Middle frontal gyrus (tissue), 1 donor: ENCODE results near the gene ZNF227.
"Not testable (repeated sequence)": the region's sequence is repeated elsewhere in the genome, so short reads cannot be mapped to it uniquely, and the experiment has no call there.

Experiments
- DNase-seq: peaks from one replicate; pipeline ENCODE4 v3.0.0-alpha.2; 2015; ENCODE audit warnings: low spot score; ENCODE audit errors: extremely low spot score

Gene ZNF227

DNA sequence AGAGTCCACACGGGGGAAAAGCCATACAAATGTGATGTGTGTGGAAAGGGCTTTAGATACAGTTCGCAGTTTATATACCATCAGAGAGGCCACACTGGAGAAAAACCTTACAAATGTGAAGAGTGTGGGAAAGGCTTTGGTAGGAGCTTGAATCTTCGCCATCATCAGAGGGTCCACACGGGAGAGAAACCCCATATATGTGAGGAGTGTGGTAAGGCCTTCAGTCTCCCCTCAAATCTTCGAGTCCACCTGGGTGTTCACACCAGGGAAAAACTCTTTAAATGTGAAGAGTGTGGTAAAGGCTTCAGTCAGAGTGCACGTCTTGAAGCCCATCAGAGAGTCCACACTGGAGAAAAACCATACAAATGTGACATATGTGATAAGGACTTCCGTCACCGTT, 24.1 kb downstream of the ZNF227 start:
- DNase-seq: no peak

DNA sequence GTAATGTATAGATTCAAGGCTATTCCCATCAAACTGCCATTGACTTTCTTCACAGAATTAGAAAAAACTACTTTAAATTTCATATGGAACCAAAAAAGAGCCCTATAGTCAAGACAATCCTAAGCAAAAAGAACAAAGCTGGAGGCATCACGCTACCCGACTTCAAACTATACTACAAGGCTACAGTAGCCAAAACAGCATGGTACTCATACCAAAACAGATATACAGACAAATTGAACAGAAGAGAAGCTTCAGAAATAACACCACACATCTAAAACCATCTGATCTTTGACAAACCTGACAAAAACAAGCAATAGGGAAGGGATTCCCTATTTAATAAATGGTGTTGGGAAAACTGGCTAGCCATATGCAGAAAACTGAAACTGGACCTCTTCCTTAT, 40.0 kb downstream of the ZNF227 start:
- DNase-seq: not testable (repeated sequence)

DNA sequence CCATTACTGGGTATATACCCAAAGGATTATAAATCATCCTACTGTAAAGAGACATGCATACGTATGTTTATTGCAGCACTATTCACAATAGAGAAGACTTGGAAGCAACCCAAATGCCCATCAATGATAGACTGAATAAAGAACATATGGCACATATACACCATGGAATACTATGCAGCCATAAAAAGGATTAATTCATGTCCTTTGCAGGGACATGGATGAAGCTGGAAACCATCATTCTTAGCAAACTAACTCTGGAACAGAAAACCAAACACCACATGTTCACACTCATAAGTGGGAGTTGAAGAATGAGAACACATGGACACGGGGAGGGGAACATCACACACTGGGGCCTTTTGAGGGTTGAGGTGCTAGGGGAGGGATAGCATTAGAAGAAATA, 41.1 kb downstream of the ZNF227 start:
- not testable (repeated sequence) for DNase-seq

DNA sequence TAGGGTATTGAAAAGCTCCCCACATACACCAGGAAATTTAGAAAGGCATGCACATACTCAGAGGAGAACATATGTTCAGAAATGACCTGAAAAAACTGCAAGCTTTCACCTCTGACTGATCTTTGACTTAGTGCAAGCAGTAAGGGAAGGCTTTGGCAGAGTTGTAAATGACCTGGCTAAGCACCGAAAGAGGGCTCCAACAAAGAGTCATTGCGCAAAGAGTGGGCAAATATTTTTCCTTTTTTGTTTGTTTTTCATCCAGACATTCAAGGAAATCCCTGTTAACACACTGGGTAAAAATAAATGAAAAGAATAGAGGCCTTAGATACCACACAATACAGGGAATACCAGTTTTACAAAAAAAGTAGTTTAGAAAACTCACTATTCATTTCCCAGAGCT, 42.2 kb downstream of the ZNF227 start:
- no peak for DNase-seq

DNA sequence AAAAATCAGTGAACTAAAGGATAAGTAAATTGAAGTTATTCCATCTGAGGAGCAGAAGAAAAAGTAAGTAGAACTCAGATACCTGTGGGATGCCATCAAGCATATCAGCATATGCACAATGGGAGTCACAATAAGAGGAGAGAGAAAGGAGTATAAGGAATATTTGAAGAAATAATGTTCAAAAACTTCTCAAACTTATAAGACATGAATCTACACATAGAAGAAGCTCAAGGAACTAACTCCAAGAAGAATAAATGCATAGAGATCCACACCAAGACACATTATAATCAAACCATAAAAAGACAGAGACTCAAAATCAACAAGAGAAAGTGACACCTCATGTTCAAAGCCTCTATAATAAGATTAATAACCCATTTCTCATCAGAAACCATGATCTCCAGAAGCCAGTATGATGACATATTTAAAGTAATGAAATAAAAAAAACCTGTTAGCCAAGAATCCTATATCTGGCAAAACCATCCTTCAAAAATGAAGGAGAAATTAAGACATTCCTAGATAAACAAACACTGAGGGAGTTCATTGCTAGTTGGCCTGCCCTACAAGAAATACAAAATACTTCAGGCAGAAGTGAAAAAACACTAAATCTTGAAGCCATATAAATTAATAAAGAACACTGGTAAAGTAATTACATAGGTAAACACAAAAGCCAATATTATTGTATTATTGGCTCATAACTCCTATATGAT, 43.5 kb downstream of the ZNF227 start:
- DNase-seq: no peak

DNA sequence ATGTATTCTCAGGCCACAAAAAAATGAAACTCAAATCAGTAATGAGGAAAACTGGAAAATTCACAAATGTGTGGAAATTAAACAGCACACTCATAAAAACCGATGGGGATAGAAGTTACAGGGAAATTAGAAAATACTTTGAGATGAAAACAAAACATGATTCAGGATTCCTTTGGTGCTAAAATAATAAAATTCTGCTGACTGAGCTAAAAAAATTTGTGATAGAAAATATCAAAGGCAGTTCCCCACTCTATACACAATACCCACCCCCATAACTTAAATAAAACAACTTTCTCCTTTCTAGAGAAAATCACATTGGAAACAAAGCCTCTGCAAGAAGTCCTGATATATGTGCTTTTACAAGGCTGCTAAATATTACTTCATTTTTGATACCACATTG, 45.8 kb downstream of the ZNF227 start:
- no peak for DNase-seq

DNA sequence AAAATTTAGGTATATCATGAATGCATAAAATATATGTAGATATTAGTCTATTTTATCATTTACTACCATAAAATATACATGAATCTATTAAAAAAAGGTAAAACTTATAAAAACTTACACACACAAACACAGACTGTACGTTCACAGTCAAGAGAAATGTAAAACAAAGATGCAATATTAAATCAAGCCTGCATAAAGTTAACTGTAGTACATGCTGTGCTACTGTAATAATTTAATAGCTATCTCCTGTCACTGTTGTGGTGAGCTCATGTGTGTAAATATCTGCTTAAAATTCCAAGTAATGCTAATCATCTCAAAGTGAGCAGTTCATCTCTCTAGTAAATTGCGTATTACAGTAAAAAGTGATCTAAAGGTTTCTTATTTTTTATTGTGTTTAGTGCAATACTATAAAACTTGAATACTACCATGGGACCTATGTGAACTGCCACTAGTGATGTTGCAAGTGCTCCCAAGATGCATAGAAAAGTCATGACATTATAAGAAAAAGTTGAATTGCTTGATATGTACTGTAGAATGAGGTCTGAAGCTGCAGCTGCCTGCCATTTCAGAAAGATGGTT, 46.6 kb downstream of the ZNF227 start:
- no peak for DNase-seq

DNA sequence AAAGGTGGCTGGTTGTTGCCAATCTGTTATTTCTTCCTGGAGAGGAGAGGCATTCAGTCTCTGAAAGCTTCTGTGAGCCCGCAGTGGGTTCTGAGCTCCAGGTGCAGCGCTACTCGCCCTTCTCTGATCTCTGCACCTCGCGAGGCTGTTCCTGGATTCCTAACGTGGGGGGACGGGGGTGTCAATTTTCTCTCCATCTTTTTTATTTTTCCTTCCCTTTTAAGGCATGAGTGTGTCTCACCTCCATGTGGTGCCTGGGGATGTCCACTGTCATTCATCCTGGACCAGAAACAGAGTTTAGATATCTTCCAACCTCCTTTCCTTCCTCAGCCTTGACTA, 48.0 kb downstream of the ZNF227 start:
- DNase-seq: no peak

DNA sequence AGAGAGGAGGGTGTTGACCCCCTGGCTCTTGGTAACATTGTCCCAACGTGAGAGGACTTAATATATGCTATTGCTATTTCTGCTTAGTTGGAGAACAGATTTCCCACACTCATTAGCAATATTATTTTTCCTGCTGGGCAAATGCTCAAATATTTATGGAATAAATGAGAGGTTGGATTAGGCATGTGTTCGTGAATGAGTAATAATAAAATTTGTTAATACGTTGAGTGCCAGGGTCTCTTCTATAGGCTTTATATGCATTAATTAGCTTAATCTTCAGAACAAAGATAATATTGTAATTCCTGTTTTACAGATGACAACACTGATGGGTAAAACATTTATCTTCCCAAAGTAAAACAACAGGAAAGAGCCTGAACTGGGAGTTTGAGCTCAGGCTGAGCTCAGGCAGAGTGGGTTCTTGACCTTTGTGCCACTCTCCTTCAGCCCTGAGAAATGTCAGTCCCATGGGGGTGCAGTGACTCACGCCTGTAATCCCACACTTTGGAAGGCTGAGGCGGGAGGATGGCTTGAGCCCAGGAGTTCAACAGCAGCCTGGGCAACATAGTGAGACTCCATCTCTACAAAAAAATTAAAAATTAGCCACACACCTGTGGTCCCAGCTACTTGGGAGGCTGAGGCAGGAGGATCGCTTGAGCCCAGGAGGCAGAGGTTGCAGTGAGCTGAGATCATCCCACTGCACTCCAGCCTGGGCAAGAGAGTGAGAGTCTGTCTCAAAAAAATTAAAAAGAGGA, 48.5 kb downstream of the ZNF227 start:
- no peak for DNase-seq

DNA sequence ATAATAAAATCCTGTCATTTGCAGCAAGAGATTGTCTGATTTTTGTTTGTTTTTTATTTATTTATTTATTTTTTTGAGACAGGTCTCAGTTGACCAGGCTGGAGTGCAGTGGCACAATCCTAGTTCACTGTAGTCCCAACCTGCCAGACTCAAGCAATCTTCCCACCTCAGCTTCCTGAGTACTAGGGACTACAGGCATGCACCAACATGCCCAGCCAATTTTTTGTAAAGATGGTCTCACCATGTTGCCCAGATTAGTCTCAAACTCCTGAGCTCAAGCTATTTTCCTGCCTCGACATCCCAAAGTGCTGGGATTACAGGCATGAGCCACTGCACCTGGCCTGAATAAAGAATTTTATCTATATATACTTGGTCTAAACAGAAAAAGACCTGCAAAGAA, 65.0 kb downstream of the ZNF227 start:
- DNase-seq: no peak

DNA sequence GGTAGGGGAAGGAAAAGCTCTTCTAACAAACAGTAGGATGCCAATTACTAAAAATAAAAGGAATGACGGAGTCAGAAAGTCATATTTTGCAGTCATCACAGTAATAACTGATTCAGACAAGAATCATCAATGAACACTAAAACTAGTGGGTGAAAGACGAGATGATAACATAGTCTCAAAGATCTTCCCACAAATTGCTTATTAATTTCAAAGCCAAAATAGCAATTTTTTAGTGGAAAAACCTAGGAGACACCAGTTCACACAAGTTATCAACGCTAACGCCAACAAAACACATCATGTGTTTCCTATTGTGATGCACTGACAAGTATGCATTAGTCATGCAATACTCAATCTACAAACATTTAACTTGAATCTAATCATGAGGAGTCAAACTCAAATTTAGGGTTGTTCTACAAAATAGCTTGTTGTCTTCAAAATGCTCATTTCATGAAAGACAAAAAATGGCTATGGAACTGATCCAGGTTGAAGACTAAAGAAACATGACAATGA, 65.9 kb downstream of the ZNF227 start:
- no peak for DNase-seq

DNA sequence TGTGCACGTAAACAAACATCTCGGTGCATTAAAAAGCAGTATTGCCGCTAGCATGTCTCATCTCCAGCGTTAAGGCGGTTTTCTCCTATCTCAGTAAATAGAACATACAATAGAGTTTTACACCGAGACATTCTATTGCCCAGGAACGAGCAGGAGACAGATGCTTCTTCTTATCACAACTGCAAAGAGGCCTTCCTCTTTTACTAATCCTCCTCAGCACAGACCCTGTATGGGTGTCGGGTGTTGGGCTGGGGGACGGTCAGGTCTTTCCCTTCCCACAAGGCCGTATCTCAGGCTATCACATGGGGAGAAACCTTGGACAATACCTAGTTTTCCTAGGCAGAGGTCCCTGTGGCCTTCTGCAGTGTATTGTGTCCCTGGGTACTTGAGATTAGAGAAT, 68.6 kb downstream of the ZNF227 start:
- DNase-seq: no peak

DNA sequence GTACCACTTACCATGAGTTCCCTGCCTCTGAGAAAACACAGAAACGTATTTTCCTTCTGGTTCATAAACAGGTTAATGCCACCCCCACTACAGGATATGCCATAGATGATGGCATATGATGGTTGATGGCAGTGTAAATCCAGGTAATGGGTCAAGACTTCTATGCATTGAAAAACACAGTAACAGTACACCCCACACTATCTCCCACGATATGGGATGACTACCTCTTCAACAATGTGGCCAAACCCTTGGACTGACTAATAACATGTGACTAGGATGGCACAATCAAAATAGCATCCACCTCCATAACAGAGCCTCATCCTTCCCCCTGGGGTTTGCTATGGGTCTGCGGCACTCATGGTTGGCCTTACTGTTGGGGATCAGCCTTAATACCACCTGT, 70.5 kb downstream of the ZNF227 start:
- DNase-seq: no peak

DNA sequence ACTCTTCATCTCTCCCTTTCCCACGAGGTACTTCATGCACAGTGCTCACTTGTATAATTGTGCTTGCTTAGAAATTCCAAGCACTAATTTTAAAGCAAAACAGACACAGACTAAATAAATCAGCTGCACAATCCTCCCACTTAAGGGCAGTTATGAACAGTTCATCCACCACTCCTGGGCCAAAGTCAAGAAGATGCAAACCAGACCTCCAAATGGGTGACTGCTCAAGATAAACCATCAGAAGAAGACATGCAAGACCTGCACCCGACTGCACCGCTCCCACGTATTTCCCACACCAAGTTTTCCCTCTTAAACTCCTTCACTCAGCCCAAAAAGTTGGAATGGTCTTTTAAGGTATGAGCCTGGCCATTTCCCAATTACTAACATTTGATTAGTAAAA, 72.6 kb downstream of the ZNF227 start:
- no peak for DNase-seq
